Smooth muscle cell (in vitro differentiated cells): ENCODE data around the gene GET4. TPM values are rescaled to one million over a fixed set of nuclear protein-coding genes. Genes with fewer than 3 reads are reported as not detected.

Experiments used
- DNase-seq: peaks from one replicate; lab custom pipeline; 2025; ENCODE audit not compliant: unreplicated experiment; lab: John Stamatoyannopoulos, UW
- H2AFZ ChIP-seq: fragments of 200-600 bp; sonication (generic); 2 replicates; pipeline ENCODE4 v1.6.0; 2016; ENCODE audit warnings: antibody characterized with exemption, low read depth, mild to moderate bottlenecking
- H3F3A ChIP-seq: fragments of 200-600 bp; sonication (generic); 2 replicates; pipeline ENCODE4 v1.6.0; 2017; ENCODE audit warnings: antibody characterized with exemption, low read depth
- H3K27ac ChIP-seq: fragments of 200-600 bp; sonication (generic); 2 replicates; pipeline ENCODE4 v1.5.1; 2016; ENCODE audit warnings: low read depth, mild to moderate bottlenecking
- H3K27me3 ChIP-seq: fragments of 200-600 bp; sonication (generic); 2 replicates; pipeline ENCODE4 v1.6.1; 2016; ENCODE audit warnings: low read depth, mild to moderate bottlenecking
- H3K36me3 ChIP-seq: fragments of 200-600 bp; sonication (generic); 2 replicates; pipeline ENCODE4 v1.5.1; 2016; ENCODE audit warnings: low read depth
- H3K4me1 ChIP-seq: fragments of 200-600 bp; sonication (generic); 2 replicates; pipeline ENCODE4 v1.5.1; 2016; ENCODE audit warnings: low read depth
- H3K4me2 ChIP-seq: fragments of 200-600 bp; sonication (generic); 2 replicates; pipeline ENCODE4 v1.6.0; 2016; ENCODE audit warnings: mild to moderate bottlenecking
- H3K4me3 ChIP-seq: fragments of 200-600 bp; sonication (generic); 2 replicates; pipeline ENCODE4 v1.5.1; 2016; ENCODE audit warnings: mild to moderate bottlenecking
- H3K79me2 ChIP-seq: fragments of 200-600 bp; sonication (generic); 2 replicates; pipeline ENCODE4 v1.6.0; 2016; ENCODE audit warnings: low read depth, mild to moderate bottlenecking
- H3K9ac ChIP-seq: fragments of 200-600 bp; sonication (generic); 2 replicates; pipeline ENCODE4 v1.6.0; 2016; ENCODE audit warnings: low read depth
- H3K9me3 ChIP-seq: fragments of 200-600 bp; sonication (generic); replicated peaks from 2 replicates; pipeline ENCODE4 v1.5.1; 2016; ENCODE audit warnings: low read depth
- H4K20me1 ChIP-seq: fragments of 200-600 bp; sonication (generic); 2 replicates; pipeline ENCODE4 v1.6.0; 2016; ENCODE audit warnings: low read depth
- CTCF ChIP-seq: fragments of 200-600 bp; sonication (generic); IDR thresholded peaks from 2 replicates; pipeline ENCODE4 v1.5.1; 2017; ENCODE audit warnings: borderline replicate concordance, mild to moderate bottlenecking, antibody characterized with exemption; ENCODE audit not compliant: insufficient read depth, poor library complexity, severe bottlenecking
- WGBS: methylation state at CpG from one replicate; pipeline ENCODE4 v1.1.7; 2016; ENCODE audit warnings: low lambda C conversion rate; 5-methylcytosine and 5-hydroxymethylcytosine counted together
- polyA plus RNA-seq: library from polyadenylated mRNA; unstranded; fragments of >200 nt; fragmentation: Nextera tagmentation; extraction: Ambion mirVana; gene quantifications from 2 replicates; pipeline ENCODE4 v1.2.1, GENCODE V29; 2016
- total RNA-seq: library from RNA; depleted of rRNA; stranded (reverse); fragments of >200 nt; gene quantifications from 2 replicates; pipeline ENCODE4 v1.2.3, GENCODE V29; 2014

GET4 gene
- total and polyA plus RNA-seq, 2 experiments from 2014 or later, result 26.3 to 39.9 TPM

GRCh38 chr7:877312-878232, 1.2 kb downstream of the GET4 start:
- H3K27ac ChIP-seq, result peak overlapping the region; percentile 60
- no peaks in the 10 kb centered on the region for H3K36me3 ChIP-seq
- no peaks in the 10 kb centered on the region for H3K27me3 ChIP-seq
- no peak for DNase-seq
- H3K4me1 ChIP-seq, result peaks cover 7% of the 10 kb centered on the region
- WGBS, result 31% methylated on average over 22 of the region's 47 CpGs
- no peaks in the 10 kb centered on the region for H3K9me3 ChIP-seq
- no peak for TF ChIP-seq CTCF
- H3K79me2 ChIP-seq, result peaks cover 53% of the 10 kb centered on the region
- H3K4me3 ChIP-seq, result peak overlapping the region; percentile 84
- H3F3A ChIP-seq, result peaks cover 28% of the 10 kb centered on the region
- H4K20me1 ChIP-seq, result peaks cover 48% of the 10 kb centered on the region
- peak overlapping the region; percentile 87 for H3K4me2 ChIP-seq
- H2AFZ ChIP-seq, result no peak overlapping the region
- peak overlapping the region; percentile 88 for H3K9ac ChIP-seq

DNA sequence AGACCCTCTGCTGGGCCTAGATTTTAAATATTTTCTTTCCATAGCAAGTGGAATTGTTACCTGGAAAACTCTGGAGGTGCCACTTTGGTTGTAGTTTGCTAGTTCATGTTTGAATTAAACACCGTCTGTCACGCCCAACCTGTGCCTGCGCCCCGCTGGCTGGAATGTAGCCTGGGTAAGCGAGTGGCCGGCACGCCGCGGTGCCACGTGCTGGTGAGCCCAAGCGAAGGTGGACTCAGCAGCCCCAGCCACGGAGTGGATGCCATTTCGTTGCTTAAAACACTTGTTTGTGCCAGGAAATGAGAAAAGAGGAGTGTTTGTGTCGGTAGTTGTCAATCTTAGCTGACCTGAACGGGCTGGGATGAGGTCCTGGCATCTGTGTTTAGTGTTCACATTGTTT, 2.7 kb downstream of the GET4 start:
- Histone ChIP-seq H3K36me3 (no peaks in the 10 kb centered on the region), H3K79me2 (peaks cover 68% of the 10 kb centered on the region), H3K9me3 (no peaks in the 10 kb centered on the region), H3K27ac (no peak overlapping the region), H2AFZ (no peak overlapping the region), H3K4me1 (peaks cover 7% of the 10 kb centered on the region), H3K4me2 (no peak overlapping the region), H3K9ac (no peak overlapping the region), H3K27me3 (no peaks in the 10 kb centered on the region), H3K4me3 (no peak overlapping the region), H3F3A (peaks cover 15% of the 10 kb centered on the region), H4K20me1 (peaks cover 63% of the 10 kb centered on the region)
- no peak for DNase-seq
- WGBS, result 95% methylated on average over 15 of the region's 15 CpGs
- TF ChIP-seq CTCF, result no peak

DNA sequence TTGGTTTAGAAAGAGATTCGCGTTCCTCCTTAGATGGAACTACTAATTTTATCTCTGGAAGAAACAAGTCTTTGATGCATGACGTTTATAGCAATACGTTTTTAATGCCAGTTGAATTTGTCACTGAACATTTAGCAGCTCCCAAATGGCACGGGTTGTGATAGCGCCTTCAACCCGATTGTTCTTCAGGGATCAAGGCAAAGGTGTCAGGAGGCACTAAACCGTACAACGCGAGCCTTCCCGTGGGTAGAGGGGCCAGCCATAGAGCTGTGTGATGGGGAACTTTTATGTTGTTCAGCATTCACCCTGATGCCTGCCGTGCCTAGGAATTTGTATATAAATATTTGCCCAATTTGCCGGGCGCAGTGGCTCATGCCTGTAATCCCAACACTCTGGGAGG, 3.4 kb downstream of the GET4 start:
- no peak overlapping the region for H3K4me3 ChIP-seq
- no peaks in the 10 kb centered on the region for H3K36me3 ChIP-seq
- peaks cover 9% of the 10 kb centered on the region for H3F3A ChIP-seq
- H3K9me3 ChIP-seq, result no peaks in the 10 kb centered on the region
- H3K79me2 ChIP-seq, result peaks cover 73% of the 10 kb centered on the region
- H3K4me1 ChIP-seq, result peaks cover 7% of the 10 kb centered on the region
- no peak overlapping the region for H3K27ac ChIP-seq
- no peaks in the 10 kb centered on the region for H3K27me3 ChIP-seq
- no peak overlapping the region for H3K4me2 ChIP-seq
- peaks cover 69% of the 10 kb centered on the region for H4K20me1 ChIP-seq
- TF ChIP-seq CTCF, result no peak
- DNase-seq, result no peak
- H2AFZ ChIP-seq, result no peak overlapping the region
- H3K9ac ChIP-seq, result no peak overlapping the region
- 96% methylated on average over 14 of the region's 14 CpGs for WGBS
